ENCODE results near the gene LY6G5C. TPM values are rescaled to one million over a fixed set of nuclear protein-coding genes. Genes with fewer than 3 reads are reported as not detected.

Gene LY6G5C
- total RNA-seq, 2 donors from 2014 or later: 0.93 to 2.0 TPM

DNA sequence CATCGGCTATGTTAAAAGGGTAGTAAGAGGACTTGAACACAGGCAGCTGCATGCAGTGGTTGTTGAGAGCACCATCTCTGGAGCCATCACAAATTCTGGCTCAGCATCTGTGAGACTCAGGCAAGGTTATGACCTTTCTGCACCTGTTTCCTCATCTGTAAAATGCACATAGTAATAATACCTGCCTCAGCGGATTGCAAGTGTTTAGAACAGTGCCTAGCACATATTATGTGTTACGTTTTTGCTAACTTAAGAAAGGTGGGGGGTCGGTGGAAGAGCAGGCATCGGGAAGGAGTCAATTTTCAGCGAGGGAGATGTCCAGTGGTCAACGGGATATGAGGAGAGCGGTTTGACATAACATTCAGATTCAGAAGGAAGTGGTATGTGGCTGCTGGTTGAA is 2.9 kb downstream of the LY6G5C start:
- Histone ChIP-seq H3K27ac (ENCODE audit: low read depth, low read length) (no peak overlapping the region), H3K9ac (ENCODE audit: extremely low read depth, low read length, poor library complexity, severe bottlenecking) (no peak overlapping the region), H3K4me3 (ENCODE audit: low read length) (no peak overlapping the region), H3K27me3 (ENCODE audit: control insufficient read depth, insufficient read depth, low read length, poor library complexity, severe bottlenecking) (peaks cover 7% of the 10 kb centered on the region), H3K9me3 (ENCODE audit: control insufficient read depth, low read length) (no peaks in the 10 kb centered on the region), H3K36me3 (ENCODE audit: control insufficient read depth, insufficient read depth, low read length) (peaks cover 6% of the 10 kb centered on the region), H3K4me1 (ENCODE audit: control insufficient read depth, insufficient read depth, low read length) (no peaks in the 10 kb centered on the region)
- H3K4me1 Mint-ChIP-seq: peaks cover 10% of the 10 kb centered on the region
- 76 to 84% methylated on average over 8 of the region's 8 CpGs for WGBS, 2 experiments (ENCODE audit: insufficient coverage in 1 of 2, insufficient read length in 1 of 2)
- no peaks in the 10 kb centered on the region for H3K9me3 Mint-ChIP-seq
- peaks cover 5% of the 10 kb centered on the region for H3K36me3 Mint-ChIP-seq (ENCODE audit: low read depth)
- TF ChIP-seq, protein P1, sequence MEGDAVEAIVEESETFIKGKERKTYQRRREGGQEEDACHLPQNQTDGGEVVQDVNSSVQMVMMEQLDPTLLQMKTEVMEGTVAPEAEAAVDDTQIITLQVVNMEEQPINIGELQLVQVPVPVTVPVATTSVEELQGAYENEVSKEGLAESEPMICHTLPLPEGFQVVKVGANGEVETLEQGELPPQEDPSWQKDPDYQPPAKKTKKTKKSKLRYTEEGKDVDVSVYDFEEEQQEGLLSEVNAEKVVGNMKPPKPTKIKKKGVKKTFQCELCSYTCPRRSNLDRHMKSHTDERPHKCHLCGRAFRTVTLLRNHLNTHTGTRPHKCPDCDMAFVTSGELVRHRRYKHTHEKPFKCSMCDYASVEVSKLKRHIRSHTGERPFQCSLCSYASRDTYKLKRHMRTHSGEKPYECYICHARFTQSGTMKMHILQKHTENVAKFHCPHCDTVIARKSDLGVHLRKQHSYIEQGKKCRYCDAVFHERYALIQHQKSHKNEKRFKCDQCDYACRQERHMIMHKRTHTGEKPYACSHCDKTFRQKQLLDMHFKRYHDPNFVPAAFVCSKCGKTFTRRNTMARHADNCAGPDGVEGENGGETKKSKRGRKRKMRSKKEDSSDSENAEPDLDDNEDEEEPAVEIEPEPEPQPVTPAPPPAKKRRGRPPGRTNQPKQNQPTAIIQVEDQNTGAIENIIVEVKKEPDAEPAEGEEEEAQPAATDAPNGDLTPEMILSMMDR (conservative IDR thresholded peaks at IDR 0.05): no peak
- H3K27me3 Mint-ChIP-seq (ENCODE audit: insufficient read depth): peaks cover 17% of the 10 kb centered on the region
- H3K27ac Mint-ChIP-seq: no peak overlapping the region
- no peak overlapping the region for H3K4me3 Mint-ChIP-seq
- no peak for DNase-seq

GRCh38 chr6:31676904-31677303 is 4.0 kb downstream of the LY6G5C start:
- Mint-ChIP-seq H3K4me1 (peaks cover 10% of the 10 kb centered on the region), H3K27ac (no peak overlapping the region), H3K36me3 (ENCODE audit: low read depth) (peaks cover 13% of the 10 kb centered on the region), H3K9me3 (no peaks in the 10 kb centered on the region), H3K4me3 (no peak overlapping the region), H3K27me3 (ENCODE audit: insufficient read depth) (peaks cover 11% of the 10 kb centered on the region)
- H3K27ac ChIP-seq (ENCODE audit: low read depth, low read length): no peak overlapping the region
- no peak for DNase-seq
- H3K9me3 ChIP-seq (ENCODE audit: control insufficient read depth, low read length): no peaks in the 10 kb centered on the region
- WGBS, 2 experiments (ENCODE audit: insufficient coverage in 1 of 2, insufficient read length in 1 of 2): 78 to 82% methylated on average over 5 to 6 of the region's 6 CpGs
- peaks cover 6% of the 10 kb centered on the region for H3K27me3 ChIP-seq (ENCODE audit: control insufficient read depth, insufficient read depth, low read length, poor library complexity, severe bottlenecking)
- H3K4me3 ChIP-seq (ENCODE audit: low read length): no peak overlapping the region
- peaks cover 10% of the 10 kb centered on the region for H3K36me3 ChIP-seq (ENCODE audit: control insufficient read depth, insufficient read depth, low read length)
- H3K4me1 ChIP-seq (ENCODE audit: control insufficient read depth, insufficient read depth, low read length): no peaks in the 10 kb centered on the region
- no peak overlapping the region for H3K9ac ChIP-seq (ENCODE audit: extremely low read depth, low read length, poor library complexity, severe bottlenecking)
- TF ChIP-seq, protein P1 (conservative IDR thresholded peaks at IDR 0.05): no peak

DNA sequence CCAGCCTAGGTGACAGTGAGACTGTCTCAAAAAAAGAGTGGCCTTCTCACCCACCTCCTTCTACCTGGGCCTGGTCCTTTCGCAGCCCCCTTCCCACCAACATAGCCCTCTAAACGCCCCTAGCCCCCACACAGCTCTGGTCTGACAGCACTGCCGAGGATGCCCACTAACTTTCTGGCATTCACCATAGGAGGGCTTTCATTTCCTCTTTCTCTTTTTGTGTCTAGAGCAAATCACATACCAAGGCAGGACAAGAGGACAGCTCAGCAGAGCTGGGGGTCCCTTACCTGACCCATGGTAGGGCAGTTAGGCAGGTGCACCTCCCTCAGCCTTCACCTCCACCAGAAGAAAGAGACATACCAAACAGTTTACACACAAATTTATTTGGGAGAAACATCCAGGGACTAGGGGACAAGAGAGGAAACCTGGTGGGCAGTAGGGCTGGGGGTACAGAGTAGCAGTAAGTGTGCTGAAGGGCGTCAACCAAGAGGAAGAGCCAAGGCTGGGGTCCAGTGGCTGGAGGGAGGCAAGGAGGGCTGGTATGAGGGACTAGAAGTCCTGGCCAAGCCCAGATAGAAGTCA is 4.5 kb downstream of the LY6G5C start:
- H3K27me3 Mint-ChIP-seq (ENCODE audit: insufficient read depth): peaks cover 6% of the 10 kb centered on the region
- H3K9ac ChIP-seq (ENCODE audit: extremely low read depth, low read length, poor library complexity, severe bottlenecking): no peak overlapping the region
- H3K27ac ChIP-seq (ENCODE audit: low read depth, low read length): no peak overlapping the region
- peaks cover 18% of the 10 kb centered on the region for H3K36me3 Mint-ChIP-seq (ENCODE audit: low read depth)
- H3K9me3 Mint-ChIP-seq: no peaks in the 10 kb centered on the region
- H3K4me3 Mint-ChIP-seq: no peak overlapping the region
- H3K36me3 ChIP-seq (ENCODE audit: control insufficient read depth, insufficient read depth, low read length): peaks cover 15% of the 10 kb centered on the region
- peaks cover 7% of the 10 kb centered on the region for H3K4me1 Mint-ChIP-seq
- TF ChIP-seq, protein P1 (conservative IDR thresholded peaks at IDR 0.05): no peak
- WGBS, 2 experiments (ENCODE audit: insufficient coverage in 1 of 2, insufficient read length in 1 of 2): 86 to 100% methylated on average over 1 to 4 of the region's 4 CpGs
- no peak for DNase-seq
- peaks cover 1% of the 10 kb centered on the region for H3K27me3 ChIP-seq (ENCODE audit: control insufficient read depth, insufficient read depth, low read length, poor library complexity, severe bottlenecking)
- H3K4me3 ChIP-seq (ENCODE audit: low read length): no peak overlapping the region
- H3K27ac Mint-ChIP-seq: no peak overlapping the region
- H3K9me3 ChIP-seq (ENCODE audit: control insufficient read depth, low read length): no peaks in the 10 kb centered on the region
- H3K4me1 ChIP-seq (ENCODE audit: control insufficient read depth, insufficient read depth, low read length): no peaks in the 10 kb centered on the region

Data from endodermal cell (in vitro differentiated cells).